ENCODE measurements around the gene FAM162A.

GRCh38 chr3:122430371-122430770, 46.4 kb downstream of the FAM162A start:
- TF ChIP-seq CTCF (IDR thresholded peaks at IDR 0.05), result no peak
- no peak for TF ChIP-seq POLR2A (IDR thresholded peaks at IDR 0.05)

Data from heart left ventricle (tissue), 13 donors.